BLaER1 treated with 17β-estradiol and CSF1 and Interleukin-3, amounts not matched to agents 10 nM and 100 nM (cell line): Measurements from ENCODE around the gene MYBPC3.

Source experiments
- H3K27ac ChIP-seq, 11 experiments: shearing (Covaris generic); formaldehyde crosslinking; 2 replicates each; pipeline ENCODE4 v1.8.1; 2022
- H3K27me3 ChIP-seq, 11 experiments: shearing (Covaris generic); formaldehyde crosslinking; 2 replicates each; pipeline ENCODE4 v1.8.1; 2022
- H3K36me3 ChIP-seq, 11 experiments: shearing (Covaris generic); formaldehyde crosslinking; 2 replicates each; pipeline ENCODE4 v1.8.1; 2022
- H3K4me1 ChIP-seq, 10 experiments: shearing (Covaris generic); formaldehyde crosslinking; 2 replicates each; pipeline ENCODE4 v1.8.1; 2022
- H3K4me2 ChIP-seq, 11 experiments: shearing (Covaris generic); formaldehyde crosslinking; 2 replicates each; pipeline ENCODE4 v1.8.1; 2022
- H3K4me3 ChIP-seq, 10 experiments: shearing (Covaris generic); formaldehyde crosslinking; 2 replicates each; pipeline ENCODE4 v1.8.1; 2022
- H3K9ac ChIP-seq, 11 experiments: shearing (Covaris generic); formaldehyde crosslinking; 2 replicates each; pipeline ENCODE4 v1.8.1; 2022
- H3K9me3 ChIP-seq, 11 experiments: shearing (Covaris generic); formaldehyde crosslinking; replicated peaks in 1 of 11; 2 replicates each; pipeline ENCODE4 v1.8.1; 2022
- H4K20me1 ChIP-seq, 11 experiments: shearing (Covaris generic); formaldehyde crosslinking; 2 replicates each; pipeline ENCODE4 v1.8.1; 2022
- Cebpa-rat ChIP-seq, 11 experiments: shearing (Covaris generic); IDR thresholded peaks; 2 replicates each; pipeline ENCODE4 v1.8.1; 2022

MYBPC3 gene

DNA sequence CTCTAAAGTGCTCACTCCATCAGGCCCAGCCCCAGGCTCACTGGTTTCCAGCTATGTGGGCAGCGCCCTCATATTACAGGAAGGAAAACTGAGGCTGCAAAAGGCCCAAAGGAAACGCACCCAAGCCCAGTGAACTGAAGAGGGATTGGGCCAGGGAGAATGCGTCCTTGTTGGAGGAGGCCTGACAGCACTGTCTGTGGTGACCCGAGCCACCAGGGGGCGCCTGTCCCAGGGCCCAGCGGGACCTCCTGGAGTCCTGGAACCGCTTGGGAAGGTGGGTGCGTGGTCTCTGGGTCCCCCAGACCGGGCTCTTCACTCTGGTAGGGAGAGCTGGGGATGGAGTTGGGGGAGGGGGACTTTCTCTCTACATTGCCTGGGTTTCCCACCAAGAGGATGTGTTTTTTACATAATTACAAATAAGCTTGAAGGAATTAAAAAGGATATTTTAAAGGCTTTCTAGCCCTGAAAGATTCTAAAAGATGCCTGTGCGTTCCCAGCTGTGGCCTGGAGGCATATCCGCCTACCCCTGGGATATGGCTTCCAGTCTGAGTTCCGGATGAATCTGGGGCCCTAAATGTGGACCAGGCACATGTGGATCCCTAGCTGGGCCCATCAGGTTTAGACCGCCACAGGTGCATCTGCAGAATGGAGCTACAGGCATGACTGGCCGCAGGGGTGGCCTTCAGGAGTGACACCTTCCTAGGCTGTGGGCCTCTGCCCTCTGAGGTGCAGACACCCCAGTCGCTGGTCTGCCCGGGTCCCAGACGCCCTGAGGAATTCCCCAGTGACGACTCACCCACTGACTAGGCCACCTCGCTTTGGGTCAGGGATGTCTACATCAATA is 21.6 kb upstream of the MYBPC3 start:
- H3K4me2 ChIP-seq, result peak overlapping the region; percentile 90 to 100 (median 98)
- peak overlapping the region; percentile 95 to 100 (median 99) for H3K9ac ChIP-seq
- peak overlapping the region; percentile 94 to 100 (median 99) for H3K27ac ChIP-seq

DNA sequence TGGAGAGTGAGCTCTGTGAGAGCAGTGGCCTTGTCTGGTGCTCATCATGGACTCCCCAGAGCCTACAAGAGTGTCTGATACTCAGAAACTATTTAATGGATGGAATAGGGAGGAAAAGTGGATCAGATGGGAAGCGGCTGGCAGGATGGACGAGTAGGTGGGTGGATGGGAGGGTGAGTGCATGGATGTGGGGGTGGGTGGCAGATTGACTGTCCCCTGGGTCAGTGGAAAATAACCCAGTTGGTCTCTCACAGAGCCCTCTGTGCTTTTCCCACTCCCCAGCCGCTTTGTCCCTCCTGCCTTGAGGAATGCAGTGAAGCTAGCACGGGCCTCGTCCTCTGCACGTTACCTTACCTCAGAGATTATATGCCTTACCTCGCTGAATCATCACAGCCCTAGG is 19.9 kb upstream of the MYBPC3 start:
- peak overlapping the region in 8 of 11 experiments; percentile 4 to 99 (median 20); a peak in 8 of 22 replicates for H3K27ac ChIP-seq
- no peaks in the 10 kb centered on the region for H3K9me3 ChIP-seq
- peak overlapping the region in 2 of 10 experiments; percentile 40 to 76; a peak in 4 of 20 replicates for H3K4me3 ChIP-seq
- peaks cover 44 to 87% (median 78%) of the 10 kb centered on the region in 10 experiments for H3K4me1 ChIP-seq
- H3K9ac ChIP-seq, result peak overlapping the region; percentile 7 to 100 (median 95); a peak in 16 of 22 replicates
- peaks cover 43 to 96% (median 91%) of the 10 kb centered on the region in 11 experiments; a peak in 21 of 22 replicates for H4K20me1 ChIP-seq
- TF ChIP-seq Cebpa-rat (IDR thresholded peaks at IDR 0.05), result no peak
- H3K36me3 ChIP-seq, result peaks cover 83 to 100% (median 99%) of the 10 kb centered on the region in 11 experiments
- H3K27me3 ChIP-seq, result no peaks in the 10 kb centered on the region
- H3K4me2 ChIP-seq, result peak overlapping the region in 8 of 11 experiments; percentile 1 to 100 (median 96); a peak in 11 of 22 replicates

More for the DNA sequence above, 21.6 kb upstream of the MYBPC3 start:
- Histone ChIP-seq H3K27me3 (no peaks in the 10 kb centered on the region), H3K4me1 (peaks cover 47 to 78% (median 70%) of the 10 kb centered on the region in 10 experiments), H4K20me1 (peaks cover 33 to 79% (median 74%) of the 10 kb centered on the region in 11 experiments; a peak in 21 of 22 replicates), H3K9me3 (no peaks in the 10 kb centered on the region), H3K4me3 (peak overlapping the region in 9 of 10 experiments; percentile 76 to 99 (median 91); a peak in 18 of 20 replicates), H3K36me3 (peaks cover 66 to 88% (median 82%) of the 10 kb centered on the region in 11 experiments)
- no peak for TF ChIP-seq Cebpa-rat (IDR thresholded peaks at IDR 0.05)

DNA sequence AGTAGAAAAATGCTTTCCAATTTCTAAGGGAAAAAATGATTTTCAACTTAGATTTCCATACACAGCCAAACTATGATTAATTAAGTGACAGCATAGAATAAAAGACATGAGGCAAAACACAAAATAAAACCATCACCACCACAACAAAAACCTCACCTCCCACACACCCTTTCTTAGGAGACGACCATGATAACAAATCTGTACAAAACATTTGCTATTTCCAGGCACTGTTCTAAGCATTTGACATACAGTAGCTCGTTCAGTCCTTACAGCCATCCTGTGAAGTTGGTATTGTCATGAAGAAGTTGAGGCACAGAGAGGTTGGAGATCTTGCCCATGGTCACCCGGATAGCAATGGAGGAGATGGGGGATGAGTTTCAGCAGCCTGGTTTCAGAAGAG is 17.2 kb upstream of the MYBPC3 start:
- peaks cover 34 to 100% (median 100%) of the 10 kb centered on the region in 11 experiments for H4K20me1 ChIP-seq
- H3K4me3 ChIP-seq, result peak overlapping the region in 2 of 10 experiments; percentile 0 to 7; a peak in 1 of 20 replicates
- H3K27ac ChIP-seq, result peak overlapping the region in 4 of 11 experiments; percentile 1 to 23 (median 12); a peak in 4 of 22 replicates
- H3K9me3 ChIP-seq, result no peaks in the 10 kb centered on the region
- peaks cover 38 to 100% (median 89%) of the 10 kb centered on the region in 10 experiments for H3K4me1 ChIP-seq
- peaks cover 98 to 100% (median 100%) of the 10 kb centered on the region in 11 experiments for H3K36me3 ChIP-seq
- no peaks in the 10 kb centered on the region for H3K27me3 ChIP-seq
- peak overlapping the region in 8 of 11 experiments; percentile 4 to 99 (median 30); a peak in 8 of 22 replicates for H3K9ac ChIP-seq
- H3K4me2 ChIP-seq, result peak overlapping the region in 8 of 11 experiments; percentile 2 to 98 (median 48); a peak in 16 of 22 replicates
- TF ChIP-seq Cebpa-rat (IDR thresholded peaks at IDR 0.05), result no peak

DNA sequence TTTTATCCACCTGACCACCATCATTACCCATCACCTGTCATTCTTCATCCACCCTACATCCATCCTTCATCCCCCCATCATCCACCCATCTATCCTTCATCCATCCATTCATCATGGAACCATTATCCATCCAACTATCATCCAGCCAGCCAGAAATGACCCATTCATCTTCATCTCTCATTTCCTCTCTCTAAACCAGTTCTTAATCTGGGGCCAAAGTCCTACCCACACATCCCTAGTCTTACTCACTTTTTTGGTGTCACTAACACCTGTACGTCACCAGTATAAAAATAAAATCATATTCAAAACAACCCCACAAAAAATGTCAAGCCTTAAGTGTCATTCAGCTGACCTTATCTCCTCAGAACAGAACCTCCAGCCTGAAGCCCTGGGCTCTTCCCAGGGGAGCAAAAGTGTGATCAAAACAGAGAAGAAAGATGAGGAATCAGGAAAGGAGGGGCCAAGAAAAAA is 13.6 kb upstream of the MYBPC3 start:
- Histone ChIP-seq H3K9ac (peak overlapping the region in 7 of 11 experiments; percentile 18 to 71 (median 37); a peak in 6 of 22 replicates), H3K36me3 (peaks cover 69 to 100% (median 97%) of the 10 kb centered on the region in 11 experiments), H3K27me3 (no peaks in the 10 kb centered on the region), H3K4me3 (peak overlapping the region in 2 of 10 experiments; percentile 4 to 18; a peak in 1 of 20 replicates), H3K4me1 (peaks cover 54 to 100% (median 94%) of the 10 kb centered on the region in 10 experiments), H3K4me2 (peak overlapping the region; percentile 40 to 96 (median 64)), H3K9me3 (peaks cover 0 to 3% (median 0%) of the 10 kb centered on the region in 11 experiments; a peak in 3 of 22 replicates), H3K27ac (peak overlapping the region in 10 of 11 experiments; percentile 11 to 54 (median 30); a peak in 13 of 22 replicates), H4K20me1 (peaks cover 28 to 100% (median 79%) of the 10 kb centered on the region in 11 experiments)
- TF ChIP-seq Cebpa-rat (IDR thresholded peaks at IDR 0.05), result no peak

DNA sequence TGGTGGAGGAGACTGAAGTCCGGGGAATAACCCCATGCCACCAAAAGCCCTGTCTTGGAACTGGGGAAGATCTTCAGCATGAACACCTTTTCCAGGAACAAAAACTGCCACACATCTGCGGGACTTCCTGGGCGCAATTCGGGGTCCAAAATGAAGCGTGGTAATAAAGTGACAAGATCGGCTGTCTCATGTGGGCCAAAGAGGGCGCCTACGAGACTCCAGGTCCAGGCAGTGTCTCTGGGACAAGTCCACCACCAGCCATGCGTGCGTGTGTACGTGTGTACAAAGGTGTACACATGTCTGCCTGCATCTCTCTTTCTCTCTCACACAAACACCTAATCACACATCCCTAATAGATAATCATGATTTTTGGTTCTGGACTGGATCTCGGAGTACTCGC is 8.9 kb upstream of the MYBPC3 start:
- peaks cover 35 to 100% (median 95%) of the 10 kb centered on the region in 11 experiments for H3K36me3 ChIP-seq
- H3K4me1 ChIP-seq, result peaks cover 72 to 100% (median 90%) of the 10 kb centered on the region in 10 experiments
- no peaks in the 10 kb centered on the region for H3K27me3 ChIP-seq
- peak overlapping the region; percentile 73 to 95 (median 88) for H3K9ac ChIP-seq
- H3K4me3 ChIP-seq, result peak overlapping the region in 5 of 10 experiments; percentile 2 to 29 (median 21); a peak in 5 of 20 replicates
- peaks cover 0 to 11% (median 3%) of the 10 kb centered on the region in 11 experiments; a peak in 7 of 22 replicates for H3K9me3 ChIP-seq
- H4K20me1 ChIP-seq, result peaks cover 5 to 100% (median 33%) of the 10 kb centered on the region in 11 experiments; a peak in 21 of 22 replicates
- no peak for TF ChIP-seq Cebpa-rat (IDR thresholded peaks at IDR 0.05)
- H3K27ac ChIP-seq, result peak overlapping the region; percentile 34 to 100 (median 100); a peak in 21 of 22 replicates
- peak overlapping the region; percentile 80 to 96 (median 88) for H3K4me2 ChIP-seq

DNA sequence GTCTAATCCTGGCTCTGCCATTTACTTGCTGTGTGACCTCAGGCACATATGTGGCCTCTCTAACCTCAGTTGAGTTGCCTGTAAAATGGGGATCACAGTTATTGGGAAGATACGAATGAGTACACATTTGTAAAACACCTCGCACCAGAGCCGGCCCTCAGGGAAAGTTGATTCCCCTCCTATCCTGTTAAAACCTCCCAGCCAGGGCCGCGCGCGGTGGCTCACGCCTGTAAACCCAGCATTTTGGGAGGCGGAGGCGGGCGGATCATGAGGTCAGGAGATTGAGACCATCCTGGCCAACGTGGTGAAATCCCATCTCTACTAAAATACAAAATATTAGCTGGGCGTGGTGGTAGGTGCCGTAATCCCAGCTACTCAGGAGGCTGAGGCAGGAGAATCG is 7.8 kb upstream of the MYBPC3 start:
- Histone ChIP-seq H3K27ac (peak overlapping the region; percentile 70 to 100 (median 100); a peak in 21 of 22 replicates), H3K4me3 (peak overlapping the region in 8 of 10 experiments; percentile 1 to 46 (median 20); a peak in 4 of 20 replicates), H3K27me3 (no peaks in the 10 kb centered on the region), H3K9ac (peak overlapping the region; percentile 73 to 95 (median 88)), H3K4me1 (peaks cover 64 to 96% (median 79%) of the 10 kb centered on the region in 10 experiments), H3K4me2 (peak overlapping the region; percentile 80 to 96 (median 88)), H3K9me3 (peaks cover 0 to 11% (median 3%) of the 10 kb centered on the region in 11 experiments; a peak in 7 of 22 replicates), H4K20me1 (peaks cover 5 to 100% (median 22%) of the 10 kb centered on the region in 11 experiments; a peak in 21 of 22 replicates), H3K36me3 (peaks cover 34 to 100% (median 94%) of the 10 kb centered on the region in 11 experiments)
- TF ChIP-seq Cebpa-rat (IDR thresholded peaks at IDR 0.05), result no peak

DNA sequence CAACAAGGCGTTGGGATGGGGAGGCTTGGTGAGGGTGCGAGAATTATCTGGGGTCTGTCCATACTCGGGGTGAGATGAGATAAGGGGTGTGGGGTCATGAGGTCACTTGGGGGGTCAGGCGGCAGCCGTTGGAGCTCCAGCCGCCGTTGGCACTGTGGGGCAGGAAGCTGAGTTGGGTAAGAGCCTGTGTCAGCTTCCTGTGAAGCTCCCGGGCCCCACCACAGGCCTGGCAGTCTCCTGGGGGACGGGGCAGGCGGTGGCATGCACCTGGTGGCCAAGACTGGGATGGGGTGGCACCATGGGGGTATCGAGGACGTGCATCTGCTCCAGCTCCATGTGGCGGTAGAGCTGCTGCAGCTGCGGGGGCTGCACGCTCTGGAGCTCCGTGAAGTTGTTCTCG is 7.1 kb upstream of the MYBPC3 start:
- Histone ChIP-seq H3K27ac (peak overlapping the region; percentile 70 to 100 (median 100)), H3K4me1 (peaks cover 60 to 89% (median 71%) of the 10 kb centered on the region in 10 experiments), H3K4me3 (peak overlapping the region in 4 of 10 experiments; percentile 4 to 46 (median 22); a peak in 5 of 20 replicates), H3K9ac (peak overlapping the region; percentile 73 to 95 (median 88)), H3K4me2 (peak overlapping the region; percentile 80 to 96 (median 88)), H3K36me3 (peaks cover 29 to 99% (median 92%) of the 10 kb centered on the region in 11 experiments), H4K20me1 (peaks cover 0 to 100% (median 14%) of the 10 kb centered on the region in 11 experiments; a peak in 18 of 22 replicates), H3K27me3 (no peaks in the 10 kb centered on the region), H3K9me3 (peaks cover 0 to 11% (median 3%) of the 10 kb centered on the region in 11 experiments; a peak in 7 of 22 replicates)
- peak in 9 of 11 experiments; percentile 34 to 95 (median 89); a peak in 17 of 22 replicates for TF ChIP-seq Cebpa-rat (IDR thresholded peaks at IDR 0.05)

DNA sequence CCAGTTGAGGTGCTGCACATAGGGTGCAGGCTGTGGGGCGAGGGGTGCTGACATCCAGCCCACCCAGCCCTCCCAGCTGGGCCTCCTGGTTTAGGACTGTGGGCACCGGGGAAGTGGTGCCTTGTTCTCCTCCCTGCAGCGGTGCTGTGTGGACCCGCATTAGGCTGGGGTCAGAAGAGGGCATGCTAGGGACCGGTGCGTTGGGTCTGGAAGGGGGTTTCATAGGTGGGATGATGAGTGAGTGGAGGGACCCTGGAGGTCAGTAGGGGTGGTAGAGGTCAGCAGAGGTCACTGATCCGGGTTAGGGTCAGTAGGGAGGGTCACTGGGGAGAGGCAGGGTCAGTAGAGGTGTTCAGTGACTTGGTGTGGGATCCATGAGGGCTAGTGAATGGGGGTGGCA is 6.7 kb upstream of the MYBPC3 start:
- Histone ChIP-seq H3K27me3 (no peaks in the 10 kb centered on the region), H3K4me2 (peak overlapping the region; percentile 80 to 96 (median 88)), H3K9me3 (peaks cover 0 to 11% (median 2%) of the 10 kb centered on the region in 11 experiments; a peak in 6 of 22 replicates), H3K36me3 (peaks cover 26 to 99% (median 92%) of the 10 kb centered on the region in 11 experiments), H3K4me3 (peak overlapping the region in 3 of 10 experiments; percentile 4 to 46 (median 18); a peak in 3 of 20 replicates), H4K20me1 (peaks cover 0 to 100% (median 10%) of the 10 kb centered on the region in 11 experiments; a peak in 15 of 22 replicates), H3K9ac (peak overlapping the region; percentile 73 to 95 (median 88)), H3K27ac (peak overlapping the region; percentile 70 to 100 (median 100)), H3K4me1 (peaks cover 60 to 85% (median 67%) of the 10 kb centered on the region in 10 experiments)
- no peak for TF ChIP-seq Cebpa-rat (IDR thresholded peaks at IDR 0.05)
